Epithelial cell of prostate (primary cell): ENCODE results near the gene OSBPL10.

Source experiments
- DNase-seq: peaks from one replicate; pipeline ENCODE4 v3.0.0-alpha.2; 2011; ENCODE audit warnings: low read depth, low spot score
- H3K27ac ChIP-seq: fragments of 450-650 bp; 2 replicates; pipeline ENCODE4 v1.5.1; 2017; ENCODE audit warnings: mild to moderate bottlenecking

The OSBPL10 gene

GRCh38 chr3:31654998-31655397 lies 326.1 kb downstream of the OSBPL10 start:
- no peak overlapping the region for H3K27ac ChIP-seq
- no peak for DNase-seq

- H3K27ac ChIP-seq = no peak overlapping the region
- DNase-seq = no peak
These were observed 327.6 kb downstream of the OSBPL10 start for GRCh38 chr3:31653464-31653863.

GRCh38 chr3:31652296-31652695 lies 328.8 kb downstream of the OSBPL10 start:
- no peak for DNase-seq
- H3K27ac ChIP-seq = no peak overlapping the region

- no peak for DNase-seq
- no peak overlapping the region for H3K27ac ChIP-seq
These were observed 332.6 kb downstream of the OSBPL10 start for GRCh38 chr3:31648286-31648968.

GRCh38 chr3:31645256-31645655 lies 335.8 kb downstream of the OSBPL10 start:
- no peak overlapping the region for H3K27ac ChIP-seq
- DNase-seq = no peak

- no peak for DNase-seq
These were observed 341.2 kb downstream of the OSBPL10 start for GRCh38 chr3:31639828-31640227.

GRCh38 chr3:31636694-31637442 lies 344.2 kb downstream of the OSBPL10 start:
- DNase-seq = no peak
- H3K27ac ChIP-seq = no peak overlapping the region

More at GRCh38 chr3:31639828-31640227, 341.2 kb downstream of the OSBPL10 start:
- H3K27ac ChIP-seq = no peak overlapping the region

GRCh38 chr3:31636049-31636448 lies 345.0 kb downstream of the OSBPL10 start:
- H3K27ac ChIP-seq = no peak overlapping the region
- no peak for DNase-seq

GRCh38 chr3:31635545-31635944 lies 345.5 kb downstream of the OSBPL10 start:
- H3K27ac ChIP-seq = no peak overlapping the region
- no peak for DNase-seq

- H3K27ac ChIP-seq = no peak overlapping the region
These were observed 346.6 kb downstream of the OSBPL10 start for GRCh38 chr3:31634476-31634875.

GRCh38 chr3:31629054-31629453 lies 352.0 kb downstream of the OSBPL10 start:
- DNase-seq = no peak
- H3K27ac ChIP-seq = no peak overlapping the region

More at GRCh38 chr3:31634476-31634875, 346.6 kb downstream of the OSBPL10 start:
- peak; percentile 3 for DNase-seq

- no peak for DNase-seq
- H3K27ac ChIP-seq = no peak overlapping the region
These were observed 355.7 kb downstream of the OSBPL10 start for GRCh38 chr3:31625358-31625757.

GRCh38 chr3:31624083-31624709 lies 356.9 kb downstream of the OSBPL10 start:
- H3K27ac ChIP-seq = no peak overlapping the region
- no peak for DNase-seq

- no peak for DNase-seq
These were observed 358.3 kb downstream of the OSBPL10 start for GRCh38 chr3:31622636-31623288.

GRCh38 chr3:31621314-31621713 lies 359.7 kb downstream of the OSBPL10 start:
- no peak for DNase-seq
- no peak overlapping the region for H3K27ac ChIP-seq

More at GRCh38 chr3:31622636-31623288, 358.3 kb downstream of the OSBPL10 start:
- H3K27ac ChIP-seq = no peak overlapping the region

GRCh38 chr3:31620656-31621055 lies 360.4 kb downstream of the OSBPL10 start:
- no peak for DNase-seq
- no peak overlapping the region for H3K27ac ChIP-seq

GRCh38 chr3:31616711-31617110 lies 364.4 kb downstream of the OSBPL10 start:
- DNase-seq = no peak

GRCh38 chr3:31615071-31615875 lies 365.8 kb downstream of the OSBPL10 start:
- no peak for DNase-seq

More at GRCh38 chr3:31616711-31617110, 364.4 kb downstream of the OSBPL10 start:
- no peak overlapping the region for H3K27ac ChIP-seq

GRCh38 chr3:31614162-31614921 lies 366.7 kb downstream of the OSBPL10 start:
- H3K27ac ChIP-seq = no peak overlapping the region
- peak; percentile 16 for DNase-seq

More at GRCh38 chr3:31615071-31615875, 365.8 kb downstream of the OSBPL10 start:
- H3K27ac ChIP-seq = no peak overlapping the region
